Right forelimb (tissue), 1 donor: Measurements from ENCODE around the gene LYPD4.

Experiments
- DNase-seq: peaks from one replicate; pipeline ENCODE4 v3.0.0-alpha.2; 2018

LYPD4 gene

GRCh38 chr19:41872775-41873647, 28.5 kb upstream of the LYPD4 start:
- peak; percentile 75 for DNase-seq

GRCh38 chr19:41872384-41872774, 27.9 kb upstream of the LYPD4 start:
- DNase-seq, result no peak

GRCh38 chr19:41871573-41872383, 27.3 kb upstream of the LYPD4 start:
- DNase-seq, result no peak

- no peak for DNase-seq
These were observed 26.0 kb upstream of the LYPD4 start for GRCh38 chr19:41870401-41870873.

- no peak for DNase-seq
These were observed 25.0 kb upstream of the LYPD4 start for GRCh38 chr19:41869374-41869955.

GRCh38 chr19:41868989-41869300, 24.5 kb upstream of the LYPD4 start:
- no peak for DNase-seq

- DNase-seq, result no peak
These were observed 23.9 kb upstream of the LYPD4 start for GRCh38 chr19:41868120-41868988.

GRCh38 chr19:41866284-41866683, 21.8 kb upstream of the LYPD4 start:
- DNase-seq, result no peak

GRCh38 chr19:41864374-41864773, 19.9 kb upstream of the LYPD4 start:
- DNase-seq, result no peak

GRCh38 chr19:41863209-41863931, 18.9 kb upstream of the LYPD4 start:
- DNase-seq, result no peak

- no peak for DNase-seq
These were observed 18.0 kb upstream of the LYPD4 start for GRCh38 chr19:41862445-41862986.

GRCh38 chr19:41861846-41862245, 17.4 kb upstream of the LYPD4 start:
- DNase-seq, result no peak

- DNase-seq, result no peak
These were observed 16.8 kb upstream of the LYPD4 start for GRCh38 chr19:41861116-41861768.

- peak; percentile 59 for DNase-seq
These were observed 16.1 kb upstream of the LYPD4 start for GRCh38 chr19:41860419-41861115.

GRCh38 chr19:41859618-41860418, 15.3 kb upstream of the LYPD4 start, which contains the start of gene RPS19:
RPS19 (plus strand) TSS chr19:41860255; CDS start chr19:41860775, 520 bp downstream.
- DNase-seq, result peak; percentile 100

GRCh38 chr19:41859213-41859617, 14.7 kb upstream of the LYPD4 start:
- no peak for DNase-seq

- peak; percentile 20 for DNase-seq
These were observed 9.3 kb upstream of the LYPD4 start for GRCh38 chr19:41853768-41854167.

GRCh38 chr19:41853344-41853743, 8.9 kb upstream of the LYPD4 start:
- peak; percentile 2 for DNase-seq

- no peak for DNase-seq
These were observed 7.0 kb upstream of the LYPD4 start for GRCh38 chr19:41851456-41851855.
